Activated T-cell treated with anti-CD3 and anti-CD28 coated beads, Interleukin-2, amount 50 U/mL, for 4 hours (primary cell): ENCODE results near the gene MBD3L2. TPM values are rescaled to one million over a fixed set of nuclear protein-coding genes. Genes with fewer than 3 reads are reported as not detected.
A peak's percentile ranks its signal among the peaks of the same experiment; 100 is the strongest.

ENCODE experiments used
- ATAC-seq, 2 donors: fragments of 200-7000 bp; cut with Tn5 transposase; one replicate each; pipeline ENCODE4 v1.10.0; 2021
- DNase-seq: peaks from one replicate; pipeline ENCODE4 v3.0.0-alpha.2; 2020
- H3K27me3 Mint-ChIP-seq: one replicate; pipeline ENCODE4 v1.8.0; 2021; ENCODE audit warnings: low read depth, mixed read lengths
- H3K36me3 Mint-ChIP-seq: one replicate; pipeline ENCODE4 v1.8.0; 2022; ENCODE audit warnings: mixed read lengths; ENCODE audit not compliant: insufficient read depth
- H3K4me1 Mint-ChIP-seq: one replicate; pipeline ENCODE4 v1.8.0; 2021; ENCODE audit warnings: low read depth, mixed read lengths
- H3K4me3 Mint-ChIP-seq: one replicate; pipeline ENCODE4 v1.8.0; 2021; ENCODE audit warnings: mild to moderate bottlenecking, moderate library complexity, mixed read lengths
- H3K9me3 Mint-ChIP-seq: one replicate; pipeline ENCODE4 v1.8.0; 2021; ENCODE audit warnings: mixed read lengths
- total RNA-seq, 3 donors: library from RNA; stranded (reverse); gene quantifications; one replicate each; pipeline ENCODE4 v1.2.1, GENCODE V29; 2021

The MBD3L2 gene
- total RNA-seq, 3 donors from 2014 or later = not detected

DNA sequence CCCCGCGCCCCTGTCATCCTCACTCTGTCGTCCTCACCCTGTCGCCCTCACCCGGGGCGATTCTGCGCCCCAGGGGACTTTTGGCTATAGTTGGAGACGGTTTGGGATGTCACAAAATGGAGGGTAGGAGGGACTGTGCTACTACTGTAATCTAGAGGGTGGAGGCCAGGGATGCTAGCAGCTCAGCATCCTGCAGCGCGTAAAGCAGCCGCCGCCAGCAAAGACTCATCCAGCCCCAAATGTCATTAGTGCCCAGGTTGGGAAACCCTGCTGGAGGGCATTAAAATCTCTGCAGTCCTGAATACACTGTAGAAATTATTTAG, 20.7 kb downstream of the MBD3L2 start:
- Mint-ChIP-seq H3K4me1 (peaks cover 19% of the 10 kb centered on the region), H3K36me3 (peaks cover 23% of the 10 kb centered on the region), H3K9me3 (no peaks in the 10 kb centered on the region), H3K4me3 (peak overlapping the region; percentile 95), H3K27me3 (no peaks in the 10 kb centered on the region)
- DNase-seq (no peak), ATAC-seq (peak; percentile 30 to 32)

DNA sequence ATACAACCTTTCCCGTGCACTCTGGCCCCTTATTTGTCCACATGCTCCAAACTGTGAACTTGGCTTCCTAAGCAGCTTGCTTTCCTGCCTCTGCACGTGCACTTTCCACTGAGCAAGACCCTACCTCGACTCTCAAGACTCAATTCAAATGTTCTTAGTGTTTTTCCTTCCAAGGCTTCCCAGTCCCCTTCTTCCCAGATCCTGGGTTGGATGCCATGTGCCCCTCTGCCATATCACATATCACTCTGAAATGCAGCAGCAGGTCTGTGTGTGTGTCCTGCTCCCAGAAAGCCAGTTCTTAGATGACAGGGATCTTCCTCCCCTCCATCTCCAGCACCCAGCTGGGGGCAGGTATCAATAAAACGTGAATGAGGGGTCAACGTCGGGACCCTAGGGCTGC, 23.4 kb downstream of the MBD3L2 start:
- Mint-ChIP-seq H3K4me3 (peak overlapping the region; percentile 14), H3K27me3 (no peaks in the 10 kb centered on the region), H3K9me3 (peaks cover 9% of the 10 kb centered on the region), H3K4me1 (peaks cover 19% of the 10 kb centered on the region), H3K36me3 (peaks cover 46% of the 10 kb centered on the region)
- ATAC-seq (no peak), DNase-seq (no peak)

DNA sequence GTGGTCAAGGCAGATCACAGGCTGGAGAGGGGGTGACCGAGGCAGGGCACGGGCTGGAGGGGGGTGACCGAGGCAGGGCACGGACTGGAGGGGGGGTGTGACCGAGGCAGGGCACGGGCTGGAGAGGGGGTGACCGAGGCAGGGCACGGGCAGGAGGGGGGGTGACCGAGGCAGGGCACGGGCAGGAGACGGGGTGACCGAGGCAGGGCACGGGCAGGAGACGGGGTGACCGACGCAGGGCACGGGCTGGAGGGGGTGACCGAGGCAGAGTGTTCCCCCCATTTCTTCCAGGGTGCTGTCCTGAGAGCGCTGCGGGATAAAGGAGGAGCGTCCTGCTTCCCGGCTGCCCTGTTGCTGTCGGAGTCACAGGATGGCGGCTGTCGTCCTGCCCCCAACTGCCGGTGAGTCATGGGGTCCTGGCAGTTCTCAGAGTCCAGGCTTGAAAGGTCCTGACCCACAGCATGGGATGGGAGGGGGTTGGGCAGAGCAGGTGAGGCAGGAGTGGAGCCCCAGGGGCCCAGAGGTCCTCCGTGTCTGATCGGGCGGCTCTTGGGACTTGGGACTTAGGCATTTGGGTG, 25.7 kb downstream of the MBD3L2 start:
- Mint-ChIP-seq H3K27me3 (no peaks in the 10 kb centered on the region), H3K4me1 (peaks cover 11% of the 10 kb centered on the region), H3K4me3 (no peak overlapping the region), H3K36me3 (peaks cover 66% of the 10 kb centered on the region), H3K9me3 (peaks cover 25% of the 10 kb centered on the region)
- DNase-seq = no peak
- ATAC-seq = no peak

DNA sequence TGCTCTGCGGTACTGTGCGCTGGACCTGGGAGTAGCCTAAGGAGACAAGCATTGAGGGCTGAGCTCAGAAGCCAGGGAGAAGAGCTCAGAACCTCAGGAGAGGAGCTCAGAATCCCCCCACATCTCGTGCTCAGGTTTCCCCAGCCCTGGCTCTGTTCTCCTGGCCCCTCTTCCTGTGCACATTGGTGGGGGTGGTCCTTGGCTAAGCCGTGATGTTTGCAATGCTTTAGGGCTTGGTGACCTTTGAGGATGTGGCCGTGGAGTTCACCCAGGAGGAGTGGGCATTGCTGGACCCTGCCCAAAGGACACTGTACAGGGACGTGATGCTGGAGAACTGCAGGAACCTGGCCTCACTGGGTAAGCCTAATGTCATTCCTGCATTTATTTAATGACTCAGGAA, 27.0 kb downstream of the MBD3L2 start:
- no peak for ATAC-seq
- Mint-ChIP-seq H3K27me3 (no peaks in the 10 kb centered on the region), H3K9me3 (peaks cover 35% of the 10 kb centered on the region), H3K4me1 (peaks cover 7% of the 10 kb centered on the region), H3K36me3 (peaks cover 77% of the 10 kb centered on the region), H3K4me3 (no peak overlapping the region)
- no peak for DNase-seq

DNA sequence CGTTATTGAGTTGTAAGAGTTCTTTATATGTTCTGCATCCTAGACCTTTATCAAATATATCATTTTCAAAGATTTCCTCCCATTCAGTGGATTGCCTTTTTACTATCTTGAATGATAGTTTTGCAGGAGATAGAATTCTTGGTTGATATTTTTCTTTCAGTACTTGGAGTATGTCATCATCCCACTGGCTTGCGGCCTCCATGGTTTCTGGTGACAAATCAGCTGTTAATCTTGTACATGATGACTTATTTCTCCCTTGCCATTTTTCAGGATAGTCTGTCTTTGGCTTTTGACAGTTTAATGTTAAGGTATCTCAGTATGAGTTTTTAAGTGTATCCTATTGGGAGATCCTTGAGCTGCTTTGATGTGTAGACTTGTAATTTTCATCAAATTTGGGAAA, 28.9 kb downstream of the MBD3L2 start:
- peaks cover 44% of the 10 kb centered on the region for H3K9me3 Mint-ChIP-seq
- H3K36me3 Mint-ChIP-seq = peaks cover 83% of the 10 kb centered on the region
- H3K27me3 Mint-ChIP-seq = no peaks in the 10 kb centered on the region
- H3K4me3 Mint-ChIP-seq = no peak overlapping the region
- peaks cover 2% of the 10 kb centered on the region for H3K4me1 Mint-ChIP-seq
- ATAC-seq (no peak), DNase-seq (no peak)

DNA sequence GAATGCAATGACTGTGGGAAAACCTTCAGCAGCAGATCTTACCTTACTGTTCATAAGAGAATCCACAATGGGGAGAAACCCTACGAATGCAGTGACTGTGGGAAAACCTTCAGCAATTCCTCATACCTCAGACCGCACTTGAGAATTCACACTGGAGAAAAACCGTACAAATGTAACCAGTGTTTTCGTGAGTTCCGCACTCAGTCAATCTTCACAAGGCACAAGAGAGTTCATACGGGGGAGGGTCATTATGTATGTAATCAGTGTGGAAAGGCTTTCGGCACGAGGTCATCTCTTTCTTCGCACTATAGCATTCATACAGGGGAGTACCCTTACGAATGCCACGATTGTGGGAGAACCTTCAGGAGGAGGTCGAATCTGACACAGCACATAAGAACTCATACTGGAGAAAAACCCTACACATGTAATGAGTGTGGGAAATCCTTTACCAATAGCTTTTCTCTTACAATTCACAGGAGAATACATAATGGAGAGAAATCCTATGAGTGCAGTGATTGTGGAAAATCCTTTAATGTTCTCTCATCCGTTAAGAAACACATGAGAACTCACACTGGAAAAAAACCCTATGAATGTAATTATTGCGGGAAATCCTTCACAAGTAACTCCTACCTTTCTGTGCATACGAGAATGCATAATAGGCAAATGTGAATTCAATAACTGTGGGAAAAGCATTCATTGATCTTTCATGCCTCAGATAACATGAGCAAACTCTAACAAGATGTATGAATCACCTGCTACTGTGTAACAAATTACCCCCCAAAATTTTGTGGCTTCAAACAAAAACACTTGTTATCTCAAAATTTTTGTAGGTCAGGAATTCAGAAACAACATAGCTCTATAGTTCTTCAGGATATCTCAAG, 34.2 kb downstream of the MBD3L2 start:
- no peak for ATAC-seq
- DNase-seq = no peak
- Mint-ChIP-seq H3K4me3 (no peak overlapping the region), H3K36me3 (peaks cover 70% of the 10 kb centered on the region), H3K27me3 (no peaks in the 10 kb centered on the region), H3K4me1 (no peaks in the 10 kb centered on the region), H3K9me3 (peaks cover 48% of the 10 kb centered on the region)

DNA sequence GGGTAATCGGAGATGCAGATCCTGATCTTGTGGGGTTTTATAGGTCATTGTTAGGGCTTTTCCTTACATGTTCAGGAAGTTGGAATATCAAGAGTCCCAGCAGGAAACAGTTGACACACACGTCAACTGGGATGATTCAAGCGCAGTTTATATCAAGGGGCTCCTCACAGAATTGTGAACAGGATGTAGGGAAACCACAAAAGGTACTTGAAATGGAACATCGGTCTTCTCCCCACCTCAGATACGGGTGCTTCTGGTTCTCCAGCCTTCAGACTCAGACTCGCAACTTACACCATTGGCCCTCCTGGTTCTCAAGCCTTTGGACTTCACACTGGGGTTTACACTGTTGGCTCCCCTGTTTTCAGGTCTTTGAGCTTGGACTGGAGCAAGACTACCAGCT, 39.9 kb downstream of the MBD3L2 start:
- Mint-ChIP-seq H3K4me1 (peaks cover 4% of the 10 kb centered on the region), H3K36me3 (peaks cover 23% of the 10 kb centered on the region), H3K27me3 (no peaks in the 10 kb centered on the region), H3K4me3 (no peak overlapping the region), H3K9me3 (peaks cover 31% of the 10 kb centered on the region)
- DNase-seq = no peak
- no peak for ATAC-seq

DNA sequence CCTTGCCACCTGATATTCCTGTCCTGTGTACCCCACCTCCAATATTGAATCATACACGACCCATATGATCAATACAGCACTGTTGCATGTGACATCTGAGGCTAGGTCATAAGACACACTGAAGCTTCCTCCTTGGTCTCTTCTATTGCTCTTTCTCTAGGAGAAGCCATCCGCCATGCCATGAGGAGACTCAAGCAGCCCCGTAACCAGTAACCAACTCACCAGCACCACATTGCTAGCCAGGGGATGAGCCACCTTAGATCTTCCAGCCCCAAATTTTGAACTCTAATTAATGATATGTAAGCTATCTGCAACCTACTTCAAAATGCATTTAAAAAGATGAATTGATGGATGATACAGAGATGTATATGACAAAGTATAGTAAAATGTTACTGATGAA, 49.0 kb downstream of the MBD3L2 start:
- Mint-ChIP-seq H3K4me1 (peaks cover 20% of the 10 kb centered on the region), H3K36me3 (peaks cover 8% of the 10 kb centered on the region), H3K4me3 (peak overlapping the region; percentile 82), H3K27me3 (no peaks in the 10 kb centered on the region), H3K9me3 (peaks cover 26% of the 10 kb centered on the region)
- DNase-seq (no peak), ATAC-seq (no peak)

DNA sequence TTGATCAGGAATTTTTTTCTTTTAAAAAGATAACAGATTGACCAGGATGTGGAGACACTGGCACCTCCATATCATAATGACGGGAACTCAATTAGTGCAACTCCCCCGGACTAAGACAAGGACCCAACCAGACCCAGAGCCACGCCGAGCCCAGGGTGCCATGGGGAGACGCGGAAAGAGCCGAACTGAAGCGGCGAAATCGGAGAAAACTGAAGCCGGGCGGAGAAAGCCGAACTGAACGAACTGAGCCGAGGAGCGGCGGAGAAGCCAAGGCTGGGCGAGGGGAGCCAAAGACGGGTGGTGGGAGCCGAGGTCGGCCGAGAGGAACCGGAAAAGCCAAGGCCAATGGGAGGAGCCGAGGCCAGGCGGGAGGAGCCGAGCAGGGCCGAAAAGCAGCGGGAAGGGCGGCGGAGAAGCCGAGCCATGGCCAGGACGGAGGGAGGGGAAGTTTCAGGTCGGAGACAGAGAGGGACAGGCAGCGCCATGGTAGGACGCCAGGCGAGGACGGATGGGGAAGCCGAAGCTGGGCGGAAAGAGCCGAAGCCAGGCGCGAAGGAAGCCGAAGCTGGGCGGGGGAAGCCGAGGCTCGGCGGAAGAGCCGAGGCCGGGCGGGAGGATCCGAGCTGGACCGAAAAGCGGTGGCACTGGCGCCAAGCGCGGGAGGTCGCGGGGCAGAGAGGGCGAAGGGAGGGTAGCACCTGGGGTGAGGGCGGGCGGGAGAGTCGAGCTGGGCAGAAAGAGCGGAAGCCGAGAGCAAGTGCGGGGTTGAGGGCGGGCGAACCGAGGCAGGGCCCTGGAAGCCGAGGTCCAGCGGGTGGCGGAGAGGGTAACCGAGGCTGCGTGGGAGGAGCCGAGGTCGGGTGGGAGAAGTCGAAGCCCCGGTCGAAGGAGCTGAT, 49.8 kb downstream of the MBD3L2 start:
- Mint-ChIP-seq H3K4me3 (peak overlapping the region; percentile 82), H3K9me3 (peaks cover 26% of the 10 kb centered on the region)
- peak; percentile 94 to 96 for ATAC-seq

DNA sequence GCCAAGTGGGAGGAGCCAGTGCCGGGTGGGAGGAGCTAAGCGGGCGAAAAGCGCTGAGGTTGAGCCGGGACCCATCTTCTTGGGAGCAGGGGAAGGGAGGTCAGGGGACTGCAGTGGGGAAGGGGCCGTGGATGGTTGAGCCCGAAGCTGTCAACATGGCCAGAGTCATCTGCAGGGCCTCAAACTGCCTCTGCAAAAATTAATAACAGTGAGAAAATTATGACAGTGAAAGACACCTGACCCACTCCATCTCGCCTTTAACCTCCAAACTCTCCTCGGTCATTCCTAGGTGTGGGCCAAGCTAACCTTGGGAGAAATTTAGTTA, 50.4 kb downstream of the MBD3L2 start:
- ATAC-seq (no peak), DNase-seq (no peak)
- H3K4me3 Mint-ChIP-seq = peak overlapping the region; percentile 82

More for the DNA sequence above, 49.8 kb downstream of the MBD3L2 start:
- DNase-seq = peak; percentile 83
- H3K4me1 Mint-ChIP-seq = peaks cover 20% of the 10 kb centered on the region
- no peaks in the 10 kb centered on the region for H3K27me3 Mint-ChIP-seq
- H3K36me3 Mint-ChIP-seq = peaks cover 8% of the 10 kb centered on the region

More for the DNA sequence above, 50.4 kb downstream of the MBD3L2 start:
- Mint-ChIP-seq H3K9me3 (peaks cover 26% of the 10 kb centered on the region), H3K4me1 (peaks cover 20% of the 10 kb centered on the region), H3K27me3 (no peaks in the 10 kb centered on the region), H3K36me3 (peaks cover 8% of the 10 kb centered on the region)

Other genes starting within 250 kb of the MBD3L2 start
- 1 to 10 TPM; 2.2 to 3.1 (median 2.7) TPM for gene ADGRE1, start 161.7 kb upstream of the MBD3L2 start, total RNA-seq
- not detected for gene MBD3L2B, start 27.9 kb upstream of the MBD3L2 start, total RNA-seq
- not detected for gene MBD3L5, start 18.7 kb upstream of the MBD3L2 start, total RNA-seq
- gene MBD3L4, start 9.1 kb upstream of the MBD3L2 start, total RNA-seq = not detected
- gene MBD3L3, start 9.4 kb downstream of the MBD3L2 start, total RNA-seq = not detected
- gene ZNF557, start 20.4 kb downstream of the MBD3L2 start, total RNA-seq = 10 to 100 TPM; 12.1 to 13.2 (median 13.0) TPM
- 1 to 10 TPM; 1.3 to 2.3 (median 1.6) TPM for gene INSR, start 245.1 kb downstream of the MBD3L2 start, total RNA-seq